Renal pelvis (tissue), 4 donors: ENCODE results near the gene BRMS1. TPM values are rescaled to one million over a fixed set of nuclear protein-coding genes. Genes with fewer than 3 reads are reported as not detected.
A peak's percentile ranks its signal among the peaks of the same experiment; 100 is the strongest.
"Not testable (repeated sequence)": the region's sequence is repeated elsewhere in the genome, so short reads cannot be mapped to it uniquely, and the experiment has no call there.

Source experiments
- DNase-seq: peaks from one replicate; pipeline ENCODE4 v3.0.0-alpha.2; 2013
- polyA plus RNA-seq, 3 donors: library from polyadenylated mRNA; unstranded; fragments of 120-200 nt; gene quantifications; one replicate each; pipeline ENCODE4 v1.2.1, GENCODE V29; 2013; ENCODE audit not compliant: insufficient read length in 3 of 3

BRMS1 gene
- polyA plus RNA-seq, 3 donors: 36.3 to 39.3 (median 38.6) TPM

- peak; percentile 92 for DNase-seq
These were observed 32.8 kb downstream of the BRMS1 start for GRCh38 chr11:66311965-66312548.

- no peak for DNase-seq
These were observed 33.4 kb downstream of the BRMS1 start for GRCh38 chr11:66311470-66311964.

DNA sequence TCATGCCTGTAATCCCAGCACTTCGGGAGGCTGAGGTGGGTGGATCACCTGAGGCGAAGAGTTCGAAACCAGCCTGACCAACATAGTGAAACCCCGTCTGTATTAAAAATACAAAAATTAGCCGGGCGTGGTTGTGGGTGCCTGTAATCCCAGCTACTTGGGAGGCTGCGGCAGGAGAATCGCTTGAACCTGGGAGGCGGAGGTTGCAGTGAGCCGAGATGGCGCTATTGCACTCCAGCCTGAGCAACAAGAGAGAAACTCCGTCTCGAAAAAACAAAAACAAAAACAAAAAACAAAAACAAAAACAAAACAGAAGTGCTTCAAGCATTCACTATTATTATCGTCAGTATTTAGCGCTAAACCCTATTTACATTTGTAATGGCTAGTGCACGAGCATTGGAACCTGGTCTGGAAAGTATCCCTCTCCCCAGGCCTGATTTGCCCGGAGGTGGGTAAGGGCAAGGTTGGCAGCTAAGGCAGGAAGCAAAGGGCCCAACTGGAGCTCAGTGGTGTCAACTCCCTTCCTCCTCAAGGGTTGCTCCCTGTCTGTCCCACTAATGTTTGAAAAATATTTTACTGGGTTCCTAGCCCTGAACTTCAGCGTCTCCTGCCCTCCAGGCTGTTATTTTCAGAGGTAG is 34.0 kb downstream of the BRMS1 start:
- not testable (repeated sequence) for DNase-seq

GRCh38 chr11:66310324-66310723 is 34.6 kb downstream of the BRMS1 start:
- DNase-seq: no peak

DNA sequence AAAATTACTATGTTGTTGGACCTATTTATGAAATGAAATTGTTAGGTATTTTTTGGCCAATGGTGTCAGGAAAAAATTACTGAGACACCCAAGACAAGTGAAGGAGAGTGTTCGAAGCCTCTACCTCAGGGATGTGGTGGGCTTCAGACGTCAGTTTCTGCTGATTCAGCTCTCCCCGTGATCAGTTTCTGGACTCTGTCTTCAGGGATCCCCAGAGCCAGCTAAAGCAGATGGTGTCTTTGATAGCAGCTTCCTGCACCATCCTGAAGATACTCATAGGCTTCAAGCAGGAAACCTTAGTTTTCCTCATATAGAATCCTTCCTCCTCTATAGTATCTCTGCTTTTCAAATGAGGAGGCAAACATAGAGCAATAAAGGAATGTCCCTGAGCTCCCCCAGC is 35.4 kb downstream of the BRMS1 start:
- no peak for DNase-seq

DNA sequence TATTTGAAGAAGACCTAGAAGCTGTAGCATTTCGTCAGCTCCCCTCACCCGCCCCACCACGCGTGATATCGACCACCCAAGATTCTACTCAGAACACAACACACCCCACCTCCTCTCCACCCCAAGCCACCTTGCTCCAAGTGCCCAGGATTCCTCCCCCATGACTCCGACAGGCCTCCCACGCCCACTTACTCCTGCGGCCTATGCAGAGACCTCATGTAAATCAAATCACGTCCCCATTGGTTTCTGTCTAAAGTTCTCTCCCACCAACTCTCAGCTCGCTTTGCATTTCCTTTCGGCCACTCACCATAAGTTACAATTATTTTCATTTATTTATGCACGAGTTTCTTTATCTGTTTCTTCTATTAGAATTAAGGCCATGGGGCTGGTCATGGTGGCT is 42.2 kb downstream of the BRMS1 start:
- DNase-seq: no peak

GRCh38 chr11:66299186-66299585 is 45.7 kb downstream of the BRMS1 start:
- no peak for DNase-seq

DNA sequence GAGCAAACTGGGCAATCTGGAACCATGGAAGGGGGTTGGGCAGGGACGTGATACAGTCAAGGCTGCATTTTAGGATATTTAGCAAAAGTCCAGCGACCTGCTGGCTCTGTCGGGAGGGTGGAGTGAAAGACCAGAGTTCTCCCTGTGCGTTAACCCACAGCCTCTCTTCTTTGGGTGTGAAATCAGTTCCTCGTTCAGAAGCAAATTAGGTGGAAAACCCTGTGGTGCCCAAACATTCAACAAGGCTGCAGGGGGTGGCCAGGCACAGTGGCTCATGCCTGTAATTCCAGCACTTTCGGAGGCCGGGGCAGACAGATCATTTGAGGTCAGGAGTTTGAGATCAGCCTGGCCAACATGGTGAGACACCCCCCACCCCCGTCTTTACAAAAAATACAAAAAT is 47.3 kb downstream of the BRMS1 start:
- DNase-seq: no peak

GRCh38 chr11:66294626-66295620 is 50.0 kb downstream of the BRMS1 start:
- DNase-seq: no peak

GRCh38 chr11:66293777-66294625 is 50.9 kb downstream of the BRMS1 start:
- no peak for DNase-seq

DNA sequence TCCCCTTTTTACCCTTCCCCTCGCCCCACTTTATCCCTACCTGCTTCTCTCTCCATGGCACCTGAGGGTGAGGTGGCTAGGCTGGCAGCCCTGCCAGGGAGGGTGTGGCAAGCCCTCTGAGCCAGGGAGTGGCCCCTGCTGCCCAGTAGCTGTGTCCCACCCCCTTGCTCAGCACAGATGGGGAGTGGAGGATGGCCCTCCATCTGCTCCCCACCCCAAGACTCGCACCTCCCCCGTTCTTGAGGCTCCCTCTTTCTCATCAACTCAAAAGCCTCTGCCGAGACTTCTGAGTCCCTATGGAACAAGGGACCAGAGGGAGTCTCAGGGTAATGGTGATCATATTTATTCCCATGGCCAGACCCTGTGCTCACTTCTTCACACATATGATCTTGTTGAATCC is 51.6 kb downstream of the BRMS1 start:
- no peak for DNase-seq

DNA sequence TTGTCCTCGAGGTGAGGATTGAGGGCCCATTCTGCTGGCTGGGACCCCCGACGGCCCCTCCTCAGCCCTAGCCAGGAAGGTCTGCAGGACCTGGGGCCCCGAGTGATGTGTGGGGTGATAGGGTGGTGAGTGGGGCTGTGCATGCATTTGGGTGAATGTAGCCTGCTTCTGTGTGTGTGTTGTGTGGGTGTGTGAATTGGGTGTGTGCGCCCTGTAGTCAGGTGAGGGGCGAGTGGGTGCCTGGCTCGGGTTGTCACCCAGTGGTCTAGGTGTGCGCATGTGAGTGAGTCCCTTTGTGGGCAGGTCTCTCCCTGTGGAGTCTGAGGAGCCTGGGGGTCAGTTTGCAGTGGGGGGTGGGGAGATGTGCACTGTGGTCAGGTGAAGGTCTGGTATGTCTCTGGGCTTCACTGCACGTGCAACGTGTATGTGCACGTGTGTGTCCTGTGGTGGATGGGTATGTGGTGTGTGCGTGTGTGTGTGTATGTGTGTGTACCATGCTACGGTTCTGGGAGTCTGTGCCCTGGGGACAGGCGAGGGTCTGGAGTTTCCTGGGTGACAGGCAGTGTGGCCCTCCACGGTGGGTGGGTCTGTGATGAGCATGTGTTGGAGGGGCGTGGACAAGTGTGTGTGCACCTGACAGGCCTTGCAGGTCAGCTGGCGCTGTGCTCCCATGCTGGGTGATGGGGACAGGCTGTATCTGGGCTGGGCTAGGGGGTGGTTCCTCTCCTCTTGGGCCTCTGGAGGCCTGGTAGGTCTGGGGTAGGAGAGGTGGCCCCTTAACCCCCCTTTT is 52.2 kb downstream of the BRMS1 start:
- no peak for DNase-seq

DNA sequence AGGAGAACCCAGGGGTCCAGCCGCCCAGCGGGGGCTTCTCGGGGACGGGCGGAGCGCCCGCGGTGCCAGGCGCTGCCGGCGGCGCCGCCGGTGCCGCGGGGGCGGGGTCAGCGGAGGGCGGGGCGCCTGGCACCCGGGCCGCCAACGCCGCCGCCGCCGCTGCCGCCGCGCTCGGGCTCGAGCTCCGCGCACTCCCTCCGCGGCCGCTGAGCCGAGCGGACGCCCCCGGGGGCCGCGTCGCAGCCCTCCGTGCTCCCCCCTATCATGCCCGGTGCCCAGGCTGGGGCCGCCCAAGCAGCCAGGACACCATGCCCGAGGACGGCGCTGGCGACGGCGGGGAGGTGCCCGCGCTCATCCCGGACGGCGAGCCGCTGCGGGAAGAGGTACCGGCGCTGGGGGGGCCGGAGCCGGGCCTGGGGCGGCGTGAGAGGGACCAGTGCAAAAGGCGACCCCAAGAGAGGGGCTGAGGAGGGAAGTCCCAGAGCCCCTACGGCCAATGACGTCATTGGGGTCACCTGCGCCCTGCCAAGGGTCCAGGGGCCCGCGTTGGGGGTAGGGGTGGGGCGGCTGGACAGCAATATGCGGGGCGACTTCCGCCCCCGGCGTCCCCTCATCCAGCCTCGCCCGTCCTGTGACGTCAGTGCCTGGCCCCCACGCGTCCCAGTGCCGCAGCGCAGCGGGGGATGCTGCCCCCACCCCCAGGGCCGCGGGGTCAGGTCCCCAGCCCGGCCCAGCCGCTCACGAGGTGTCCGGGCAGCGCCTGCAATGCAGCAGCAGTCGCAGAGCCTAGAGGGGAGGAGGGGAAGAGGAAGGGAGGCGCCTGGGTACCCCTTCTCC is 53.0 kb downstream of the BRMS1 start, which contains the start of gene TMEM151A:
Gene TMEM151A, plus strand, starts transcription at position 189 of the 837 bp plus-strand sequence. Its CDS starts 120 bp downstream, at position 309.
- no peak for DNase-seq

- no peak for DNase-seq
These were observed 53.6 kb downstream of the BRMS1 start for GRCh38 chr11:66291303-66291705.

DNA sequence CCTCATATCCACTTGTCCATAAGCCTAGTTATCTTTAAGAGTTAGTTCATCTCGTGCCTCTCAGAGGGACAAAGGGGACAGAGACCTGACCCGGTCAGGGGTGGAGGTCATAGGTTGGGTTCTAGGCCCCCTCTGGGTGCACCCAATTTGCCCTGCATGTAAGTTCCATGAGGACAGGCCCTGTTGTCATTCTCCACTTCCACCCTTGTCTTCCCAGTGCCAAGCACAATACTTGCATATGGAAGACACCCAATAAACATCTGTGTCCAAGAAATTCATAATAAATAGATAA is 54.6 kb downstream of the BRMS1 start:
- DNase-seq: no peak

GRCh38 chr11:66289548-66290329 is 55.2 kb downstream of the BRMS1 start:
- DNase-seq: peak; percentile 87

- peak; percentile 99 for DNase-seq
These were observed 56.0 kb downstream of the BRMS1 start, which contains the start of gene YIF1A for GRCh38 chr11:66288671-66289547. TSS of gene YIF1A (minus strand) at chr11:66289143. CDS start at chr11:66288985, 158 bp downstream.
